AG09309 (cell line): ENCODE measurements around the gene SPRED2.

Experiments used
- DNase-seq: peaks from one replicate; pipeline ENCODE4 v3.0.0-alpha.2; 2010; ENCODE audit warnings: low read depth
- H3K4me3 ChIP-seq: 2 replicates; pipeline ENCODE4 v1.5.1; 2011; ENCODE audit warnings: mild to moderate bottlenecking, low read depth, low read length, moderate library complexity; ENCODE audit not compliant: control insufficient read depth
- CTCF ChIP-seq: IDR thresholded peaks from 2 replicates; pipeline ENCODE4 v1.5.1; 2011; ENCODE audit warnings: mild to moderate bottlenecking, low read depth, low read length, inconsistent platforms; ENCODE audit not compliant: insufficient read depth, control insufficient read depth; ENCODE audit errors: missing control alignments

Gene SPRED2

GRCh38 chr2:65277118-65277517 is 155.3 kb downstream of the SPRED2 start:
- DNase-seq, result no peak
- H3K4me3 ChIP-seq, result no peak overlapping the region
- TF ChIP-seq CTCF, result no peak

DNA sequence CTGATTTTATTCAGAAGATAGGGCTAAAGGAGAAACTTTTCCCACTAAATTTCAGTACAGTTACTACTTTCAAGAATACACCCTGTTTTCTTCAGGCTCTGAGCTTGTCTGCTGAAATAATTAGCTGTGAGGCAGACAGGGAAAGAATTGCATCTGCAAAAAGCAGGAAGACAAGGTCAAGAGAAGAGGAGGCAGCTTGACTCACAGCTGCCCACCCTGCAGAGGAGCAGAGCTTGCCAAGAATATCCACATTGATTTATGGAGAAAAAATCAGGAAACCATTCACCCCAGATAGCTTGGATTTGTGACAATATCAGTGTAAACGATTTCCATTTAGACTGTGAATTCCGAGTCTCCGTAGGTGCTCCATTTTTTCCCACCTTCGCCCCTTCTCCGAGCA is 155.8 kb downstream of the SPRED2 start:
- no peak overlapping the region for H3K4me3 ChIP-seq
- no peak for DNase-seq
- TF ChIP-seq CTCF, result no peak

- no peak overlapping the region for H3K4me3 ChIP-seq
- TF ChIP-seq CTCF, result no peak
- no peak for DNase-seq
These were observed 157.1 kb downstream of the SPRED2 start for GRCh38 chr2:65275141-65275915.

DNA sequence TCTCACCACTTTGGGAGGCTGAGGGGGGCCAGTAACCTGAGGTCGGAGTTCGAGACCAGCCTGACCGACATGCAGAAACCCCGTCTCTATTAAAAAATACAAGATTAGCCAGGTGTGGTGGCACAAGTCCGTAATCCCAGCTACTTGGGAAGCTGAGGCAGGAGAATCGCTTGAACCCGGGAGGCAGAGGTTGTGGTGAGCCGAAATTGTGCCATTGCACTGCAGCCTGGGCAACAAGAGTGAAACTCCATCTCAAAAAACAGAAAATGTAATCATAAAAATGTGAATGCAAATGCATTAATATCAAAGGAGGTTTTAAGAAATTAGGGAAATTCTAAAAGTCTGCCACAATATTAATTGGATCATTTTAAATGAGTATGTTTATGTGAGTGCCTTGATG is 159.1 kb downstream of the SPRED2 start:
- TF ChIP-seq CTCF, result no peak
- DNase-seq, result no peak

DNA sequence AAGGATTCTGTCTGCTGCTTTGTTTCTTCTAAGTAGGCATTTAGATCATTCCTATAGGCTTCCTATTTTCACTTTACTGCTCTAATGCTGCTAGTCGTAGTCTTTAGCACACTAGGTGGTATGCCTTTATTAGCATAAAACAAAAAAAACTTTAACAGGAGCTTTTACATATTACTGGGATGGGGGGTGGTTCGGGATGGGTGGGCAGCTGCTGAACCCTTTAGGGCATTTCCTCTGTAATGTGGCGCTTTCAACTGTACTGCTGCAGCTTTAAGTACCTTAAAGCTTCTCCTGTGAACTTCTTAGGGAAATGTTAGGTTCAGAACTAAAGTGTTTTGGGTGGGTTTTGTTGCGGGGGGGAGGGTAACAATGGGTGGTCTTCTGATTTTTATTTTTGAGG is 163.4 kb downstream of the SPRED2 start:
- TF ChIP-seq CTCF, result no peak
- no peak overlapping the region for H3K4me3 ChIP-seq
- no peak for DNase-seq

More for the DNA sequence above, 159.1 kb downstream of the SPRED2 start:
- no peak overlapping the region for H3K4me3 ChIP-seq

DNA sequence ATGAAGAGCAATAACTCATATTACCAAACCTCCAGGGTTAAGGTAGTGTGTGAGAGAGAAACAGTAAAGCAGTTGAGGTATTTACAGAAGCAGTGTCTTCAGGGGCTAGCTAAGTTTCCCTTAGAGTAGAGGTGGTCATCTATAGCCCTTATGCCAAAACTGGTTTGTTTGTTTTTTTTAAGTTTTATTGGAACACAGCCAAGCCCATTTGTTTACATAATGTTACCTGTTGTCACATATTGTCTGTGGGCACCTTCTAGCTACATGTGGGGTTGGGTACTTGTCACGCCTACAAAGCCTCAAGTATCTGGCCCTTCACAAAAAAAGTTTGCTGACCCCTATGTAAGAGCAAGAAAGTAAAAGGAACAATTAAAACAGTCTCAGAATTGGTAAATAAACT is 165.4 kb downstream of the SPRED2 start:
- no peak overlapping the region for H3K4me3 ChIP-seq

More for the DNA sequence above, 165.4 kb downstream of the SPRED2 start:
- no peak for DNase-seq
- no peak for TF ChIP-seq CTCF
